Stimulated activated CD8-positive, alpha-beta memory T cell treated with anti-CD3 and anti-CD28 coated beads, Interleukin-7, amount 100 ng/mL, for 48 hours (primary cell): ENCODE measurements around the gene MORN1.

Experiments
- DNase-seq, 2 donors: peaks; one replicate each; pipeline ENCODE4 v3.0.0-alpha.2; 2020; ENCODE audit warnings: low read depth in 1 of 2; ENCODE audit errors: extremely low read depth in 1 of 2

The MORN1 gene

DNA sequence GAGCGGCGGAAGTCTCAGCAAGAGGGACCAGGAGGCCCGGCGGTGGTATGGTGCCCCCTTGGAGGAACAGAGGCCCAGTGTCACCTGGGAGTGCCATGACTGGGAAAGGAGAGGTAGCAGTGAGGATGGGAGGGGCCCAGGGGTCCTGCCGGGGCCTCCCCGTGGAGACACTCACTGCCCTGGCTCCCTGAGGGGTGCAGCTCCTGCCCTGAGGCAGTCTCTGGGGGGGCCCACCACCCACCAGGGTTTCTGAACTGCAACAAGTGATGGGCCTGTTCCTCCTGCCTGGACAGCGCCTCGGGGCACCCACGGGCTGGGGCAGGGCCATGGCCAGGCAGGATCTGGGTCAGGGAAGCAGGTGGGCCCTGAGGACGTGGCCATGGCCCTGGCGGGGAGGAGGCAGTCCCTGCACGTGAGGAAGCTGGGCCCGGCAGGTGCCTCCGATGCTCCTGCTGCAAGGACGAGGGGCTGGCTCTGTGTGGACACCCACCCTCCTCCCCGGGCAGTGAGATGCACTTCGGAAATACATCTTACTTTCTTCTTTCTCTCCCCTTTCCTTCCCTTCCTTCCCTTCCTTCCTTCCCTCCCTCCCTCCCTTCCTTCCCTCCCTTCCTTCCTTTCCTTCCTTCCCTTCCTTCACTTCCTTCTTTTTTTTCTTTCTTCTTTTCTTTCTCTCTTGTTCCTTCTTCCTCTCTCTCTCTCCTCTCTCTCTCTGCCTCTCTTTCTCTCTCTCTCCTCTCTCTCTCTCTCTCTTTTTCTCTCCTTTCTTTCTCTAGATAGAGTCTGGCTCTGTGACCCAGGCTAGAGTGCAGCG is 66.6 kb downstream of the MORN1 start:
- no peak for DNase-seq

DNA sequence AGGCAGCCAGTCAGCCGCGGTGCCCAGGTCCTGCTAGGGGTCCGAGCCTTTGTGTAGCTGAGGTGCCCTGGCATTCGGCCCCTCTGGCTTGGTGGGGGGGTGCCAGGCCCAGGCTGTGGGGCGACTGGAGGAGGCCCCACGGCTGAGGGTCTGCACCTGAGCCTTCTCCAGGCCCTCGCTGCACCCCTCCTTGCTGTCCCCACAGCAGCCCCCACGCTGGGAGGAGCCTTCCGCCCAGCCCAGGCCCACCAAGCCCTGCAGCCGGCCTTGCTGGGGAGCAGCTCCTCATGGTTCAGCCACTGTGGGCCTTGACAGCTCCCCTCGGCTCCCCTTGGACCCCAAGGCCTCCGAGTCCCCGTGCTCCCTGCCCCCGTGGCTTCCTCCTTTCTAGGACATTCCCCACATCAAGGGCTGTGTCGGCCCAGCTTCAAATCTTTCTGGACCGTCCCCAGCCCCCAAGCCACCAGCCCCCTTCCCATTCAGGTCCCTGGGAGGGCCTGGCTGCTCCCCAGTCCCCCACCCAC is 67.8 kb downstream of the MORN1 start:
- no peak for DNase-seq

DNA sequence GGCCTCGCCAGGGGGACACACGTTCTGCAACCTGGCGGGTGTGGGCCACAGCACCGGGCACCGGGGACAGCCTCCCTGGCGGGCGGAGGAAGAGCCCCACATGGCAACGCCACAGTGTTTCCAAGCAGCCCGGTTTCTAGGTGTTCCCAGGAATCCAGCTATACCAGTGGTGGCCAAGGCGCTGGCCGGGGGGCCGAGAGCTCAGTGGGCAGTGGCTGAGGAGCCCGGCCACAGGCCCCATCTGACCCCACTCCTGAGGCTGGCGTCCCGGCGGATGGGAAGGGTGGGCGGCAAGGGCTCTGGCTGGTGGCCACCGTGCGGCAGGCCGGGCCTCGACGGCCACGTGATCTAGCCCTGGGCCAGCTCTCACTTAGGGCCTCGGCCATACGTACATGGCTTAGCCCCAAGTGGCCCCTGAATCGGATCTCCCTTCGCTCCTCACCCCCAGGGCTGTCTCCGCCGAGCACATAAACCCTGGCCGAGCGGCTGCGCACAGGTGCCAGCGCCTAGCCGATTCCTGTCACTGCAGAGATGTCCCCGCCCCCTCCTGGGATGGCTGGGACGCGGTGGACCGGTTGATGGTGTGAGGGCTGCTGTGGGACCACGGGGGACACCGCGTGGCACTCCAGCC is 68.7 kb downstream of the MORN1 start:
- no peak for DNase-seq

DNA sequence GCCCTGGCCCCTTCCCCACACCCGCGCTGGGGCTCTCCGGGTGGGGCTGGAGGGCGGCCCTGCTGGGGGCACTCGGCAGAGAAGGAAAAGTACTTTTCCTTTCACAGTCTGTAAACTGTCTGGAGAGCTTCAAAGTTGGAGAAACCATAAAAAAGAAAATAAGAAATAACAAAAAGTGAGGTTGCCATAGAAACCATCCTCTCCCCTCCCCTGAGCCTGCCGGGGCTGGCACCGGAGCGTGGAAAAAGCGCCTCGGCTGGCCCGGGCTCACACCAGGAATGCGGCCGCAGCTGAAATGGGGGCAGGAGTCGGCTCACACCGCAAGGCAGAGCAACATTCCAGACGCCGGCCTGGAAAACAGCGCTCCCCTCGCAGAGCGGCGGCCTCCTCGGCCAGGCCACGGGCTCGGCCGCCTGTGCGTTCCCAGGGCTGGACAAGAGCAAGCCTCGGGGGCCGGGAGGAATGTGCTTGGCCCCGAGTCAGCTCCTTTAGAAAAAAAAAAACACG is 69.2 kb downstream of the MORN1 start:
- no peak for DNase-seq

DNA sequence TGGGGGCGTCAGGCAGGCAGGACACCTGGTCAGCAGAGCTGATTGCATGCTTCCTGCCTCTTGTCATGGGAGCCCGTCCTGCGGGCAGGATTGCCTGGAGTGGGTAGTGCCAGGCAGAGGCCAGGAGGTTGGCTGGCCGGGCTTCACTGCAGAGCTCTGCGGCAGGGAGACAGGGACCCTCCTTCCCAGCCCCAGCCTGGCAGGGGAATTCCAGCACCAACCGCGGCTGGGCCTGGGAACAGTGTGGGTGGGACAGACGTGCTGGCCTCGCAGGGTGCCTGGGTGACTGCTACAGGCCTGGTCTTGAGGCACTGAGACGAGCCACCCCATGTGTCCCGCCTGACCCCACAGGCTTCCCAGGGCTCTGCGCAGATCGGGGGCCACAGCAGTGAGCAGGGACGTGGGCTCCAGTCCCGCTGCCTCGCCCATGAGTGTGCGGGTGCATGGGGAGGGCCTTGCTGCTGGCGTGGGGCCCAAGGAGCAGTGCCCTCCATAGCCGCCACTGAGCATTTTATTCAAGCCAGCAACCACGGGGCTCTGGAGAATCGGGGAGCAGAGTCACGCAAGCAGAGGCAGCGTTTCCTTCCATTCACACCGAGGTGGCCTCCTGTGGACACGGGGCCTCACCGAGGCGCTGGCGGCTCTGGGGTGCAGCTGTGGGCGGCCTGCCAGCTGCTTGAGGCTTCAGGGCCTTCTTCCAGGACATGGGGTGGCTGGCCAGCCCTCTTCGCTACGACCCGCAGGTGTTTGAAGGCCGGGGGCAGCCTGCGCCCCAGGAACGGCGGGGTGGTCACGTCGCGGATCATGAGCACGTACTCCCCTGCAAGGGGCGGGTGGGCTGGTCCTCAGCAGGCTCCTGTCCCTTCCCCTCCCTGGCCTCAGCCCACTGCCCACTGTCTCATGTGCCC is 70.3 kb downstream of the MORN1 start:
- no peak for DNase-seq

DNA sequence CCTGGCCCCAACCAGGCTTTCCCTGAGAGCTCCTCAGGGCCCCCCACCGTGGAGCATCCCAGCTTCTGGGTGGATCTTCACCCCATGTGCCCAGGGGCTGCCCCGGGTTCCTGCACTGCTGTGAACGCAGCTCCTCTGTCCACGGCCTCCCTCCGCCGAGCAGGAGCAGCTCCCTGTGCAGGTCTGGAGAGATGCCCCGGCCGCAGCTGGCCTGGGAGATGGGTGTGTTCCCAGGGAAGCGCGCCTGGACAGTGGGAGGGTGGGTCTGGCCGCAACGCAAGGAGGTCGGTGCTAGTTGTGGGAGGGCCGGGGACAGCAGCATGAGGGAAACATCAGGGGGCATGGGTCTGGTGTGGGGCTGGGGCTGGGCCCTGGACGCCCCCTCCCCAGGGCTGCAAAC is 71.3 kb downstream of the MORN1 start:
- DNase-seq, result no peak

DNA sequence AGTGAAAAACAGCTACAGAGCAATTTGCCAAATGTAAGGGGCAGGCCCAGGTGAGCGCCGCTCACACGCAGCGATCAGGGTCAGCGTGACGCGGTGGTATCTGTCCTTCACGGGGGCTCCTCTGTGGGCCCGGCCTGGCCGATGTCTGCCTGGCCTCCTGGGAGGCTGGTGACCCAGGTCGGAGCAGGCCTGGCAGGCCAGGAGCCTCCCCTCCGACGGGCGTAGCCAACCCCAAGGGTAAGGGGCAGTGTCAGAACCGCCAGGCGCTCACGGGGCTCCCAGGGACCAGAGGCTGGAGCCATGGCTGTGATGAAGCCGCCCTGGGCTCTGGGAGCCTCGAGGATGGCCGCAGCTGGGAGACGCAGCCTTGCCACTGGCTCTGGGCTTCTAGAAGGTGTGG is 72.1 kb downstream of the MORN1 start:
- DNase-seq, result no peak

DNA sequence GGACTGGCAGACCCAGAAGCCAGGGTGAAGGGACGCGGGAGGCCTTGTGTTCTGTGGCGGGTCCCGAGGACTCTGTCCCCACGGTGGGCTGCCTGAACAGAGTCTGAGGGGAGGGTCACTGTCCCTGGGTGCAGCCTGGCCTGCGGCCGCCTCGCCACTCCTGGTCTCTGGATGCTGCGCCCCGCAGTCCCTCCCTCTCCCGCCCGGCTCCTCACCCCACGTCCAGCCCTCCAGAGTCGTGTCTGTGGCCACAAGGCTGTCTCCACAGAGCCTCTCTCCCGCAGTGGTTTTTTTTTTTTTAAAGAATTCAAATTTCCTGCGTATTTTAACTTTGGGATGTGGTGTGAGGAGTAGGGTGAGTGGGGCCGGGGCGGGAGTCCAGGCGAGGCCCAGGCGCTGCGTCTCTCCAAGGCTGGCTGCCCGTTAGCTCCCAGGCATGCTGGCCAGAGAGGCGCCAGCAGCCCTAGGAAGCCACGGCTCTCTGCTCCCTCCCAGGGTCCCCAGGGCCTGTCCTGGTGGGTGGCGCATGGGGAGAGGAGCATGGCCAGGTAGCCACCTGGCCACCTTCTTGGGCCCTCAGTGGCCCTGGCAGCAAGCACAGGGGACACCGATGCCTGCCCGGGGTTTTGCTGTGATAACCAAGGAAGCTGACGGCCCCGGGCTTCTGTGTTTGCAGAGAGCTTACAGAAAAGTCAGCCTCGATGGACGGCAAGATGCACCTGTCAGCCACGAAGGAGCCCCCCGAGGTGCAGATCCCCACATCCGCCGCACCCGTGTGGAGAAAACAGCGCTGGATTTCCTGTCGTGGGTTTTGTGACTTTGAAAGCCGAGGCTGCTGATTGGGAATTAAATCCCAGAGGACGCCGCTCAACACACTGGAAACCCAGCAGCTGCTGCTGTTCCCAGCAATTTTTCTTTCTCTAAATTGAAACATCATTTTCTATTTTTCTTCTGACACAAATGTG is 72.8 kb downstream of the MORN1 start:
- no peak for DNase-seq

DNA sequence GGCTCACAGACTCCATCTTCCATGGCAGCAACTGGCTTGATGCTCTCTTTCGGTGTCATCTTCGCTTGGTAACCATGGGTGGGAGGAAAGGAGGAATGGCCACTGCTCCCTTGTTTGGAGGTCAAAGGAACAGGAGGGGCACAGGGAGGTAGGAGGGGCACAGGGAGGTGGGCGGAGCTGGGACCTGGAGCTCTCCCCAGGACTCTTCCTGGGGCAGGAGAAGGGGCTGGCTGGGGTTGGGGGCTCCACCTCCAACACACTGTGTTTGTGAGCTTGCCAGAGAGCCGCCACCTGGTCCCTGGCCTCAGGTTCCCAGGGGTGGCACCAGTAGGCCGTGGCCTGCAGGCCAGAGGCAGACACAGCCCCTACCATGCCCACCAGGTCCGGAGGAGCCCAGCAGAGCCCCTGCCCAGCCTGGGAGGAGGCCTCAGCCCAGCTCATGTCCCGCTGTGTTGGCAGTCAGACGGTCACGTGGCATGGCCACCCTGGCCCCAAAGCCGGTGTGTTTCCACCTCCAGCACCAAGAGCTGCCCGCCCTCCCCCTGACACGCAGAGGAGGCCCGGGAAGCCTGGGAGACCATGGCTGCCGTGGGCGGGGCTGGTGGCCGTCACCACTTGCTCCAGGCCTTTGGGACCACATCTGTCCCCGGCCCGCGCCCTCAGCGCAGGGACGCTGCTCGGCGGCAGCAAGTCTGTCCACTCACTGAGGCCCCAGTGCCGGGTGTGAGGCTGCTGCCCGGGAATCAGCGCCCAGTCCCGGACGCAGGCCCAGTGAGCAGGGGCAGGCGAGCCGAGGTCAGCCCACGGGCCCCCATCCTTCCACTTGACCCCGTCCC is 73.9 kb downstream of the MORN1 start:
- no peak for DNase-seq

DNA sequence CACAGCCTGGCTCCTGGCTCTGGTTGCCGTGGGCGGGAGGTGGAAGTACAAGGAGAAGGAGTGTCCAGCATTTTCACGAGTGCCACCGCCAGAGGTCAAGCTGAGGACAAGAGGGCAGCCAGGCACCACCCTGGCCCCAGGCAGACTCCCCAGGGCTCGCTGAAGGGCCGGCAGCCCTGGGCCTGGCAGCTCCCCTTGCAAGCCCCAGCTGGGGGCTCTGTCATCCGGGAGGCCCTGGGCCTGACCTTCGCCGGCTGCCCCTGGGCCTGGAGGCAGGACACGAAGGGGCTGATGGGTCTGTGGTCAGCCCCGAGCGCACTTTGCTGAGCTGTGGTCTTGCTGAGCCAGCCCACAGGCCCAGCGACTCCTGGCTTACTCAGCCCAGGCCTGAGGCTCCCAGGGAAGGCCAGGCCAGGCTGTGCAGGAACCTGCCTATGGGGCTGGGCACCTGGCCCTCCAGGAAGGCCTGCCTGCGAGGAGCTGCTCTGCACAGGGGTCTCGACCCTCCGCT is 74.8 kb downstream of the MORN1 start:
- DNase-seq, result no peak

DNA sequence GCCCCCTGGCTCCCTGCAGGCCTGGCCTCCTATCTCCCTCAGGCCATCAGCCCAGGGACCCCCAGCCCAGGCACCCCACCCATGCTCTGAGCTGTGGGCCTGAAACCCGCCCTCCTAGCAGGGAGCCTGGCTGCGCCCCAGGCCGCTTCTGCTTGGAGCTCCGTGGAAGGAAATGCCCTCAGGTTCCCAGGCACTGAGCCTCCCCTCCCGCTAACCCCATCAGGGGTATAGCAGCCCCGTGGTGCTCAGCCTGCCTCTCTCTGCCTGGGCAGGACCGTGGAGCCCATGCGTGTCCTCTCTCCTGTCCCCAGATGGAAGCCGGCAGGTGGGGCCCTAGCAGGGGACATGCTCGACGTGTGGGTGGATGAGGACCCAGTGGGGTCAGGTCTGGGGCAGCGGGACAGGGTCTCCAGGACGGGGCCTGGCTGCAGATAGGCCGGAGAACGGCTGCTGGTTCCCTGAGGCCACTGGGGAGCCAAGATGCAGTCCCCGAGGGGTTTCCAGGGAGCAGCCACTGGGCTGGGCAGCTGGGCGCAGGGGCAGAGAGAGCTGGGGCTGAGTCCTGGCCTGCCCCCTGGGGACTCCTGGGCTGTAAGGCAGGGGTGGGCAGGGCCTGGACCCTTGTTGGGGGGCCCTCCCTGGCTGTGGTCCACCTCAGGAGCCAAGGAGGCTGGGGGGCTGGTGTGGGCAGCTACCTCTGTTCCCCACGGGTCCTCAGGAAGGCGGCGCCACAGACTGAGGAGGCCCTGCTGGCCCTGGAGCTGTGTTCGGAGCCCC is 75.5 kb downstream of the MORN1 start:
- DNase-seq, result no peak

DNA sequence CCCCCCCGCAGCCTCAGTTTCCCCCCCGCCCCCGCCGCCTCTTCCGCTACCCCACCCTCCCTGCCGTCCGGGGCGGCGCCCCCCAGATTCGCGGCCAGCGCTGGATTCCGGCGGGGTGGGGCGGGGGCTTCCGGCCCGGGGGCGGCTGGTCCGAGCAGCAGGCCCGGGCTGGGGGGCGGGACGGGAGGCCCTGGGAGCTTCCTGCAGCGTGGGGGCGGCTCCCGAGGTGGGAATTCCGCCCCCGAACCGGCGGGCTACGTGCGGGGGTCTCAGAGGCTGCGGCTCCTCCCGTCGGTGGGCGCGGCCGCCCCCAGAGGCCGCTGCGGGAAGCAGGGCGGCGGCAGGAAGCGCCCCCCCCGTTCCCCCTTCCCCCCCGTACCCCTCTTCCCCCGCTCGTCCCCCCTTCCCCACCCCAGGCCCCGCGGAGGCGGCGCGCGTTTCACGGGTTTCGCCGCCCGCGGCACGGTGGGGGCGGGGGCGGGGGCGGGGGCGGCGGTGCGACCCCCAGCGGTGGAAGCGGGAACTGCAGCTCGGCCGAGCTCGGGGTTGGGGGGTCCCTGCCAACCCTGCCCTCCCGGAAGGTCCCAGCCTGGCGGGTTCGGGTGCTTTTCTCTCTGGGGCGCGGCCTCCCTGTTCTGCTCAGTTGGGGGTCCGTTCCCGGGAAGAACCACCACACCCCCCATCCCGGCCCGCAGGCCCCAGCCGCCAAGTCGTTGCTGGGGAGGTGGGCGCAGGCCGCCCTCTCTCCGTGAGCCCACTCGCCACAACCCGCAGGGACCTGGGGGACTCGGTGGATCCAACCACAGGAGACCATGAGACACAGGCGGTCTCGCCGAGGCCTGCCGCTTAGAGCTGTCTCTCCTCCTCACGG is 76.3 kb downstream of the MORN1 start:
- no peak for DNase-seq

DNA sequence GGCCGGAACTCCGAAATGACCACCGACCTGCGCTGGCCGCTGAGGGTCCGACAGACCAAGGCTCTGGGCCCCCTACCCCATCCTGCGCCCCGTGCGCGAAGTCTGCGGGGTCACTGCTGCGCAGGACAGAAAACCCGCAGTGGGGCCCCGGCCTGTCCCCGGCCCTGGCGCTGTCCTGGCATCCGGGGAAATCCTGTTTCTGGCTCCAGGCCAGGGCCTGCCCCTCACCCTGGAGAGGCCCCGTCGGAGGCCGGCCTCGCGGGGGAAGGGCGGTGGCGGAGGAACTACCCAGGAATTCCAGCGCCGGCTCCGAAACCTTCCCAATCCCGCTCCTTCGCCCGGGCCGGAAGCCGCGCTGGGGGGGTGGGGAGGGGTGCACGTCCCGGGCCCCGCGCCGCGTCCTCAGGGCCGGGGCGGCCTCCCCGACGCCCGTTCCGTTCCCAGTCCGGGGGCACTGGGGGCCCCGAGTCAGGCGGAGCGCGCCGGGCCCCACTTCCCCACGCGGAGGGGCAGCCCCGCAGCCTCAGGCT is 77.0 kb downstream of the MORN1 start:
- no peak for DNase-seq

DNA sequence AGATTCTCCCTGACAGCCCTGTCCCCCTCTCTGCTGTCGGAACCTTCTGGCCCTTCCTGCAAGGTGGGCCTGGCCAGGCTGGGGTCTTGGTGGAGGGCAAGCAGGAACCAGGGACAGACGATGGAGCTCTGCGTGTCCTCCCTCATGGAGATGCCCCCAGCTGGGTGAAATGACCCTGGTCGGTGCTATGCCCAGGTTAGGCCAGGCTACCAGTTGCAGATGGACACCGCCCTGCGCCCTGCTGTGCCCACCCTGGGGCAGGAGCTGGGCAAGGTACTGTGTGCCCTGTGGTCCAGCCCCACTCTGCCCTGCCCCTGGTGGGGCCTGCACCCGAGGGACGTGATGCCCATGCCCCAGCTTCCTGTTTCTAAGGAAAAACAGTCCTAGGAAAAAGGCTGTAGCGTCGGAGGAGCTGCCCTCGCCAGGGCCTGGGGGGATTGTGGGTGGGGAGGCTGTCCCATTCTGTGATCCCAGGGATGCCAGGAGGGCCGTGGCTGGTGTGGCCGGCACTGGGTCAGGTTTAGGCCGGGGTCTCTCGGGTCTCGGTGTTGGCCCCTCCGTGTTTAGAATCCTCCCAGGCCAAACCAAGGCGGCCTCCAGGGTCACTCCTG is 77.6 kb downstream of the MORN1 start:
- DNase-seq, result no peak

DNA sequence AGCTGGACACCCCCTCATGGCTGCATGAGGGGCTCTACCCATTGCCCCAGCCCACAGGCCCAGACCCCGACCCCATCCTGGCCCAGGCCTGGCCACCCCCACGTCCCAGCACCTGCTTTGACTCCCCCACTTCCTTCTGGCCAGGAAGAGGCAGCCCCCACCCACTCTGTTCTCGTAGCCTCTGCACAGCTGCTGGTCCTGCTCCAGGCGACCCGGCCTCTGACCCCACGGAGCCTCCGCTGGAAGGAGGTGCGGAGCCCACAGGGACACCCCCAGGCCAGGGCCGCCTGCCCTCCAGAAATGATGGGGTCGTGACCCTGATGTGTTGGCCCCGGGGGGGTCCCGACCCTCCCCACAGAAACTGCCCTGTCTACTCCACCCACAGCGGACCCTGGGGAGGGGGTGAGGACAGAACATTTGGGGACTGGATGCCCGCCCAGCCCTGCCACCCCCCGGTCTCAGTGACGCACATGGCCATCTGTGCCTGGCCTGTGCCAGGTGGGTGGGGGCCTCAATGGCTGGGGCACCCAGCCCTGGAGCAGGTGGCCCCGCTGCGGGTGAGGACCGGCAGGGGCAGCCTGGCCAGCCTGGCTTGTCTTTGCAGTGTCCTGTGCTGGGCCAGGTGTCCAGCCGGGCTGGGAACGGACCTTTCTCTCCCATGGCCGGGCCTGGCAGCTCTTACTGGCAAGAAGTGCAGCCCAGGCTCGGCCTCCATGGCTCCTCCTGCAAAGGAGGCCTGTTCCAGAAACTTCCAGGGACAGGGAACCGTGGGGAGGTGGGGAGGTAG is 78.6 kb downstream of the MORN1 start:
- no peak for DNase-seq

DNA sequence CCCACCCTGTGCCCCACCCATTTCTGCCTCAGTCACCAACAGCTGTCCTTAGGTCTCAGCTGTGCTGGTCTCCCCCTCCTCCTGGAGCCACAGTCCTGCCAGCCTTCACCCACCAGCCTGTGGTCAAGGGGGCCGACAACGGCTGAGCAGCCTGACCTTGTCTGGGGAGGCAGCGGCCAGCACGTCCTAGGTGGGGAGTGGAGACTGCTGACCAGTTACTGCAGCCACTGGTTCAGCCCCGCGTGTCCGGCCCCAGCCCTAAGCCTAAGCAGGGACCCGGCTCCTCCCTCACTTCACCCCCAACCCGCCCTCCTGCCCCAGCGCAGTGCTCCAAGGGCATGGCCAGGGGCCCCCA is 79.2 kb downstream of the MORN1 start:
- no peak for DNase-seq
